CD4-positive, alpha-beta T cell (primary cell): ENCODE data around the gene PRSS12. TPM values are rescaled to one million over a fixed set of nuclear protein-coding genes. Genes with fewer than 3 reads are reported as not detected.

Experiments used
- ATAC-seq: fragments of 200-7000 bp; cut with Tn5 transposase; one replicate; pipeline ENCODE4 v1.10.0; 2022; ENCODE audit warnings: mild to moderate bottlenecking; ENCODE audit not compliant: poor library complexity
- CTCF ChIA-PET: fragments of 350-600 bp; sonication (Branson Sonifier 250); formaldehyde crosslinking; loops from one replicate; lab custom pipeline; 2021; ENCODE audit warnings: antibody characterized with exemption, inconsistent platforms; lab: Charles Lee
- POLR2A ChIA-PET: fragments of 350-600 bp; sonication (Branson Sonifier 250); formaldehyde crosslinking; loops from one replicate; lab custom pipeline; 2021; ENCODE audit warnings: antibody characterized with exemption, inconsistent platforms; lab: Charles Lee
- DNase-seq, 14 experiments: peaks; one replicate each; pipeline ENCODE4 v3.0.0-alpha.2; 2013 to 2020; ENCODE audit warnings: mixed read lengths in 2 of 14
- H3K27ac ChIP-seq, 2 donors: one replicate each; pipeline versions ENCODE4 v1.5.1 to v1.7.0; 2013; ENCODE audit warnings: low read length in 2 of 2, low read depth in 1 of 2, mild to moderate bottlenecking in 1 of 2
- H3K27me3 ChIP-seq, 2 experiments: 1 replicate in 1 of 2; 2 replicates in 1 of 2; pipeline versions ENCODE4 v1.6.1 to v1.7.0; 2013; ENCODE audit warnings: low read length in 2 of 2, control low read depth in 1 of 2, mild to moderate bottlenecking in 1 of 2, moderate library complexity in 1 of 2; ENCODE audit not compliant: insufficient read depth in 2 of 2, control insufficient read depth in 1 of 2
- H3K36me3 ChIP-seq: one replicate; pipeline ENCODE4 v1.6.1; 2013; ENCODE audit warnings: low read length, control low read depth; ENCODE audit not compliant: insufficient read depth
- H3K4me1 ChIP-seq: one replicate; pipeline ENCODE4 v1.6.1; 2013; ENCODE audit warnings: low read length, control low read depth; ENCODE audit not compliant: insufficient read depth
- H3K4me3 ChIP-seq: one replicate; pipeline ENCODE4 v1.5.1; 2013; ENCODE audit warnings: mild to moderate bottlenecking, low read length, moderate library complexity
- H3K9me3 ChIP-seq, 2 experiments: 1 replicate in 1 of 2; 2 replicates in 1 of 2; pipeline versions ENCODE4 v1.6.1 to v1.7.0; 2013; ENCODE audit warnings: low read length in 2 of 2, mild to moderate bottlenecking in 2 of 2, control low read depth in 1 of 2, moderate library complexity in 1 of 2; ENCODE audit not compliant: control insufficient read depth in 1 of 2, insufficient read depth in 1 of 2
- H3K27ac Mint-ChIP-seq: one replicate; pipeline ENCODE4 v1.8.0; 2020; ENCODE audit warnings: mixed read lengths
- H3K27me3 Mint-ChIP-seq: one replicate; pipeline ENCODE4 v1.8.0; 2021; ENCODE audit warnings: mixed read lengths
- H3K36me3 Mint-ChIP-seq: one replicate; pipeline ENCODE4 v1.8.0; 2021; ENCODE audit warnings: low read depth, mixed read lengths
- H3K4me1 Mint-ChIP-seq: one replicate; pipeline ENCODE4 v1.8.0; 2021; ENCODE audit warnings: low read depth, mixed read lengths
- H3K4me3 Mint-ChIP-seq: one replicate; pipeline ENCODE4 v1.8.0; 2020; ENCODE audit warnings: mild to moderate bottlenecking, mixed read lengths
- H3K9me3 Mint-ChIP-seq: one replicate; pipeline ENCODE4 v1.8.0; 2020; ENCODE audit warnings: mixed read lengths
- intact Hi-C, 2 experiments: fragments of 100-400 bp; cut with DNase I in 1 of 2; cut with micrococcal nuclease in 1 of 2; formaldehyde crosslinking; loops; one replicate each; pipeline versions ENCODE4 v1.15.1 to v1.9.0; 2023 to 2025; cut with DNase I, micrococcal nuclease
- total RNA-seq, 174 experiments: library from RNA in 2 of 174; stranded (reverse) in 2 of 174; gene quantifications; one replicate each; pipeline ENCODE4 v1.2.3 and lab custom pipeline; 2021 to 2026
- TF ChIP-seq, protein P1 (sequence below): fragments of 200-600 bp; IDR thresholded peaks from one replicate; pipeline ENCODE4 v1.8.0; 2022; ENCODE audit warnings: antibody characterized with exemption, mild to moderate bottlenecking

Gene PRSS12
- total RNA-seq, 2 experiments from 2014 or later: not detected

DNA sequence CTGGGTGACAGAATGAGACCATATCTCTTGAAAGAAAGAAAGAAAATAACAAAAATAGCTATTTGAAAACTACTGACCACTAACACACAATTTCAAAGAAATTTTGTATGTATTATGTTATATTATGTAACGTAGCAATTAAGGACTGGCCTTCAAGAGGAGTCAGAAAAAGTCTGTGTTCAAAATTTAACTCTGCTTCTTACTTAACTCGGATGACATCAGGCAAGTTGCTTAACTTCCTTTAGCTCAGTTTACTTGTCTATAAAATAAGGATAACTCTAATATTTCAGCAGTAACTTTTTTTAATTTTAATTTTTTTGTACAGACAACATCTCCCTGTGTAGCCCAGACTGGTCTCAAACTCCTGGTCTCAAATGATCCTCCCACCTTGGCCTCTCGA, 14.6 kb upstream of the PRSS12 start:
- no peaks in the 10 kb centered on the region for H3K36me3 Mint-ChIP-seq
- DNase-seq (no peak), ATAC-seq (no peak)
- H3K36me3 ChIP-seq: no peaks in the 10 kb centered on the region
- H3K4me3 Mint-ChIP-seq: no peak overlapping the region
- no peaks in the 10 kb centered on the region for H3K4me1 Mint-ChIP-seq
- H3K27ac ChIP-seq: no peak overlapping the region
- H3K9me3 Mint-ChIP-seq: no peaks in the 10 kb centered on the region
- TF ChIP-seq, protein P1, sequence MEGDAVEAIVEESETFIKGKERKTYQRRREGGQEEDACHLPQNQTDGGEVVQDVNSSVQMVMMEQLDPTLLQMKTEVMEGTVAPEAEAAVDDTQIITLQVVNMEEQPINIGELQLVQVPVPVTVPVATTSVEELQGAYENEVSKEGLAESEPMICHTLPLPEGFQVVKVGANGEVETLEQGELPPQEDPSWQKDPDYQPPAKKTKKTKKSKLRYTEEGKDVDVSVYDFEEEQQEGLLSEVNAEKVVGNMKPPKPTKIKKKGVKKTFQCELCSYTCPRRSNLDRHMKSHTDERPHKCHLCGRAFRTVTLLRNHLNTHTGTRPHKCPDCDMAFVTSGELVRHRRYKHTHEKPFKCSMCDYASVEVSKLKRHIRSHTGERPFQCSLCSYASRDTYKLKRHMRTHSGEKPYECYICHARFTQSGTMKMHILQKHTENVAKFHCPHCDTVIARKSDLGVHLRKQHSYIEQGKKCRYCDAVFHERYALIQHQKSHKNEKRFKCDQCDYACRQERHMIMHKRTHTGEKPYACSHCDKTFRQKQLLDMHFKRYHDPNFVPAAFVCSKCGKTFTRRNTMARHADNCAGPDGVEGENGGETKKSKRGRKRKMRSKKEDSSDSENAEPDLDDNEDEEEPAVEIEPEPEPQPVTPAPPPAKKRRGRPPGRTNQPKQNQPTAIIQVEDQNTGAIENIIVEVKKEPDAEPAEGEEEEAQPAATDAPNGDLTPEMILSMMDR: no peak
- no peak overlapping the region for H3K27ac Mint-ChIP-seq
- H3K27me3 Mint-ChIP-seq: peaks cover 55% of the 10 kb centered on the region
- POLR2A ChIA-PET: no interaction called here
- H3K27me3 ChIP-seq: peaks cover 0 to 3% of the 10 kb centered on the region in 2 experiments
- no peaks in the 10 kb centered on the region for H3K9me3 ChIP-seq
- intact Hi-C loops: no loop called here
- H3K4me1 ChIP-seq: no peaks in the 10 kb centered on the region
- H3K4me3 ChIP-seq: no peak overlapping the region
- CTCF ChIA-PET: no interaction called here

DNA sequence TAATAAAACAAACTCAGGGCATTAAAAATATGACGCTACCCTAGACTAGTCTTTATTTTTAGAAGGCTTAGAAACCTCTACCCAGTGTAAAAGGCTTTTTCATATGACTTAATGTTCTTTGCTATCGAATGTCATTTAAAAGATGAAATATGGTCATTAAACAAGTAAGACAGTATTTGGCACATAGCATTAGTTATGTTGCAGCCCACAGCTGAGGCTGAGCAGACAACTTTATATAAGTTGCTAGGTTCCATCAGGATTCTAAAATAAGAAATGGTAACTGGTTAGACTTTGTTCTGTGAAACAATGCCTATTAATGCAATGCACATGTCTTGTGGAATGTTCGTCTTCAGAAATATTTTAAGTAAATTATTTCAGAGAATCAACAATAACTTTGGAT, 10.4 kb upstream of the PRSS12 start:
- peaks cover 67% of the 10 kb centered on the region for H3K27me3 Mint-ChIP-seq
- ChIA-PET POLR2A (no interaction called here), CTCF (no interaction called here)
- no peak overlapping the region for H3K4me3 Mint-ChIP-seq
- TF ChIP-seq, protein P1: no peak
- DNase-seq (no peak), ATAC-seq (no peak)
- H3K9me3 Mint-ChIP-seq: no peaks in the 10 kb centered on the region
- Histone ChIP-seq H3K9me3 (no peaks in the 10 kb centered on the region), H3K4me1 (no peaks in the 10 kb centered on the region), H3K36me3 (no peaks in the 10 kb centered on the region), H3K27ac (no peak overlapping the region), H3K4me3 (no peak overlapping the region), H3K27me3 (peaks cover 4 to 13% of the 10 kb centered on the region in 2 experiments)
- H3K27ac Mint-ChIP-seq: no peak overlapping the region
- intact Hi-C loops: no loop called here
- no peaks in the 10 kb centered on the region for H3K36me3 Mint-ChIP-seq
- H3K4me1 Mint-ChIP-seq: no peaks in the 10 kb centered on the region

DNA sequence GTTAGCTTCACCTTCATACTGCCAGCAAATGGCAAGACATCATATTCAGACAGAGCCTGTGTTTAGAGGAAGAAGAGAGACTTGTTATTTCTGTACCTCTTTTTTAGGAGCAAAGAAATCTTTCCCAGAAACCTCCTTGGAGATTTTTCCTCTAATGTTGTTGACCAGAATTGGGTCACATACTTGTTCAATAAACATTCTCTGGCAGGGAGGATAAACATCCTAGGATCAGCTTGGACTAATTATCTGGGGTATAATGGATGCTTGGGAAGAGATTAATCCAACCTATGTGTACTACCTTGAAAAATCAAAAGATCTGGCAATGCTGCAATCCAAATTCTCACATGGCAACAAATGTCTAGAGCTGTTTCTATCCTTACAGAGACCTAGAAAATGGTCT, 8.4 kb upstream of the PRSS12 start:
- TF ChIP-seq, protein P1: no peak
- intact Hi-C loops: no loop called here
- Mint-ChIP-seq H3K9me3 (no peaks in the 10 kb centered on the region), H3K36me3 (no peaks in the 10 kb centered on the region), H3K27ac (no peak overlapping the region), H3K4me3 (no peak overlapping the region), H3K27me3 (peaks cover 80% of the 10 kb centered on the region), H3K4me1 (no peaks in the 10 kb centered on the region)
- Histone ChIP-seq H3K27me3 (peaks cover 6 to 27% of the 10 kb centered on the region in 2 experiments), H3K4me3 (no peak overlapping the region), H3K9me3 (no peaks in the 10 kb centered on the region), H3K27ac (no peak overlapping the region), H3K36me3 (no peaks in the 10 kb centered on the region), H3K4me1 (no peaks in the 10 kb centered on the region)
- ChIA-PET POLR2A (no interaction called here), CTCF (no interaction called here)
- DNase-seq (no peak), ATAC-seq (no peak)
